Right lobe of liver (tissue), 6 donors: ENCODE data around the gene TLL1. TPM values are rescaled to one million over a fixed set of nuclear protein-coding genes. Genes with fewer than 3 reads are reported as not detected.

Source experiments
- ATAC-seq, 4 donors: fragments of 200-7000 bp; cut with Tn5 transposase; one replicate each; pipeline ENCODE4 v1.9.1; 2020; ENCODE audit warnings: mild to moderate bottlenecking in 4 of 4, moderate library complexity in 4 of 4
- DNase-seq, 3 donors: peaks; one replicate each; pipeline ENCODE4 v3.0.0-alpha.2; 2020
- H3K27ac ChIP-seq, 3 donors: fragments of 200-600 bp; one replicate each; pipeline ENCODE4 v1.8.0; 2022
- H3K27me3 ChIP-seq, 2 donors: fragments of 200-600 bp; one replicate each; pipeline ENCODE4 v1.8.0; 2022
- H3K36me3 ChIP-seq, 4 donors: fragments of 200-600 bp; sonication (generic) in 1 of 4; one replicate each; pipeline versions ENCODE4 v1.5.1 to v1.8.0; 2017 to 2022; ENCODE audit warnings: control low read depth in 1 of 4
- H3K4me1 ChIP-seq, 4 donors: fragments of 200-600 bp; sonication (generic) in 1 of 4; one replicate each; pipeline versions ENCODE4 v1.5.1 to v1.8.0; 2017 to 2022; ENCODE audit warnings: control low read depth in 1 of 4
- H3K4me3 ChIP-seq, 3 donors: fragments of 200-600 bp; one replicate each; pipeline ENCODE4 v1.8.0; 2022
- H3K9me3 ChIP-seq, 4 donors: fragments of 200-600 bp; sonication (generic) in 1 of 4; one replicate each; pipeline versions ENCODE4 v1.5.1 to v1.8.0; 2017 to 2022; ENCODE audit warnings: control low read depth in 1 of 4
- CTCF ChIP-seq, 4 donors: fragments of 200-600 bp in 3 of 4; fragments of 450-650 bp in 1 of 4; IDR thresholded peaks; one replicate each; pipeline versions ENCODE4 v1.5.1 to v1.8.0; 2016 to 2022; ENCODE audit warnings: antibody characterized with exemption in 4 of 4, mild to moderate bottlenecking in 2 of 4
- POLR2A ChIP-seq: fragments of 450-650 bp; IDR thresholded peaks from one replicate; pipeline ENCODE4 v1.6.1; 2017; ENCODE audit warnings: antibody characterized with exemption, mild to moderate bottlenecking
- WGBS: methylation state at CpG from one replicate; pipeline ENCODE4 v1.1.6; 2018; ENCODE audit warnings: low coverage, low lambda C conversion rate; ENCODE audit not compliant: insufficient coverage; ENCODE audit errors: missing lambda C conversion rate; 5-methylcytosine and 5-hydroxymethylcytosine counted together
- intact Hi-C, 2 donors: fragments of 100-400 bp; cut with DNase I; formaldehyde crosslinking; loops; one replicate each; pipeline versions ENCODE4 v1.11.2 to v1.14.1; 2022
- total RNA-seq, 6 experiments: library from RNA; depleted of rRNA in 2 of 6; stranded (reverse); fragments of >200 nt in 2 of 6; fragmentation: NEBNext Ultra II Directional in 3 of 6; extraction: Animal tissue kit (Norgen Biotek cat#: 25700) in 3 of 6; gene quantifications; one replicate each; pipeline versions ENCODE4 v1.1.0 to v1.2.4, GENCODE V29; 2016 to 2023
- donor health status: DM: no; HTN: yes; CAD: no.
- donor health status: DM: no; HTN: no; CAD: no.
- donor health status: DM: no; HTN: no; CAD: no.
- donor health status: DM: no; HTN: yes; CAD: no.
- donor health status: DM: no; HTN: yes; CAD: no.

The TLL1 gene
- total RNA-seq, 6 experiments from 2014 or later: 0.15 to 0.34 (median 0.26) TPM

DNA sequence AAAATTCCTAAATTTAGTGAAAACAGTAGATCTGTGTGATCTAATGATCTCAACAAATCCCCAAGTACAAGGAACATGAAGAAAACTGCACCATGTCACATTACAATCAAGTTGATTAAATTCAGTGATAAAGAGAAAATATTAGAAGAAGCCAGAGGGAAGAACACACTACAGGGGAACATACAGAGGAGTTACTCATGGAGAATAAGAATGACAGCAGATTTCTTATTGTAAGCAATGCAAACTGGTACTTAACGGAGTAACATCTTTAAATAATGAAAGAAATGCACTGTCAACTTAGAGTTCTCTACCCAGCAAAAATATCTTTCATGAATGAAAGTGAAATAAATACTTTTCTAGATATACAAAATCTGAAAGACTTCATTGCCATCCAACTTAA is 21.1 kb downstream of the TLL1 start:
- no peaks in the 10 kb centered on the region for H3K36me3 ChIP-seq
- no peaks in the 10 kb centered on the region for H3K9me3 ChIP-seq
- no peak overlapping the region for H3K27ac ChIP-seq
- no peak for ATAC-seq
- no peaks in the 10 kb centered on the region for H3K4me1 ChIP-seq
- 59% methylated on average over 1 of the region's 1 CpG for WGBS
- H3K4me3 ChIP-seq: no peak overlapping the region
- TF ChIP-seq CTCF (IDR thresholded peaks at IDR 0.05): no peak
- TF ChIP-seq POLR2A: no peak
- intact Hi-C loops: no loop called here
- H3K27me3 ChIP-seq: no peaks in the 10 kb centered on the region
- DNase-seq: no peak

GRCh38 chr4:165905405-165906027 is 32.5 kb downstream of the TLL1 start:
- WGBS: 45% methylated on average over 6 of the region's 6 CpGs
- DNase-seq (no peak), ATAC-seq (no peak)
- no peaks in the 10 kb centered on the region for H3K4me1 ChIP-seq
- no peaks in the 10 kb centered on the region for H3K36me3 ChIP-seq
- H3K4me3 ChIP-seq: no peak overlapping the region
- no peak overlapping the region for H3K27ac ChIP-seq
- TF ChIP-seq POLR2A (no peak), CTCF (IDR thresholded peaks at IDR 0.05) (no peak)
- no peaks in the 10 kb centered on the region for H3K9me3 ChIP-seq
- H3K27me3 ChIP-seq: no peaks in the 10 kb centered on the region
- intact Hi-C loops: no loop called here

DNA sequence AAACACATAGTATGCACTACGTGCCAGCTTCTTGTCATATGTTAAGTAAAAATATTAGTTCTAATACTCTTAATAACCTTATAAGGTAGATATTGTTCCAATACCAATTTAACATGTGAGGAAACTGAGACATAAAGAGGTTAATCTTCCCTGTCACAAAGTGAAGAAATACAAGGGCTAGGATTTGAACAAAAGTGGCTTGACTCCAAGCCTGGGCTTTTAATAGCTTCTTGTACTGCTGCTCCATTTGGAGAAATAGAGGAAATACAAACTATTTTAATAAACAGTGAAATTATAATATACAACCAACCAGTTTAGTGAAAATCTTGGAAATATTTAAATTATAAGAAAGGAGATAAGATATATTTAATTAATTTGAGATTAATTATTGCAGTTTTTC is 33.2 kb downstream of the TLL1 start:
- H3K4me3 ChIP-seq: no peak overlapping the region
- 47% methylated on average over 1 of the region's 1 CpG for WGBS
- DNase-seq (no peak), ATAC-seq (no peak)
- TF ChIP-seq CTCF (IDR thresholded peaks at IDR 0.05) (no peak), POLR2A (no peak)
- H3K27me3 ChIP-seq: no peaks in the 10 kb centered on the region
- H3K9me3 ChIP-seq: no peaks in the 10 kb centered on the region
- no peaks in the 10 kb centered on the region for H3K4me1 ChIP-seq
- H3K27ac ChIP-seq: no peak overlapping the region
- no peaks in the 10 kb centered on the region for H3K36me3 ChIP-seq
- intact Hi-C loops: no loop called here

DNA sequence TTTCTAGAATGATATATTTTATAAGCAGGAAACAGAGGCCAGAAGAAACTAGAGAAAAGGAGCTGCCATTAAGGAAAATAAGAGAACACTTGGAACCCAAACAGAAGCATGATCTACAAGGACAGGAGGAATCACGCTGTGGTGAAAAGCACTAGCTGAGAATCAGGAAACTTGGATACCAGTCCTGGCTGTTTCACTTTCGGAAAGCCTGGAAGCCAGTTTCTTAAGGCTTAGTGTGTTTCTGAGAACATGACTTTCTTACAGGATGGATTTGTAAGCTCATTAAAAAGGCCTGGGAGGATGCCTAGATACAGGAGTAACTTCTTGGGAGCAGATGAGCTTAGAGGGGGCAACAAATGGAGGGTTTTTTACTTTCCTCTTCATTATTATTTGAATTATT is 36.9 kb downstream of the TLL1 start:
- intact Hi-C loops: no loop called here
- ATAC-seq: no peak
- H3K36me3 ChIP-seq: no peaks in the 10 kb centered on the region
- TF ChIP-seq CTCF (IDR thresholded peaks at IDR 0.05) (no peak), POLR2A (no peak)
- H3K4me1 ChIP-seq: no peaks in the 10 kb centered on the region
- DNase-seq: no peak
- H3K9me3 ChIP-seq: no peaks in the 10 kb centered on the region
- no peak overlapping the region for H3K27ac ChIP-seq
- WGBS: 38% methylated on average over 2 of the region's 2 CpGs
- H3K27me3 ChIP-seq: no peaks in the 10 kb centered on the region
- H3K4me3 ChIP-seq: no peak overlapping the region

- no peaks in the 10 kb centered on the region for H3K27me3 ChIP-seq
- TF ChIP-seq POLR2A (no peak), CTCF (IDR thresholded peaks at IDR 0.05) (no peak)
- H3K27ac ChIP-seq: no peak overlapping the region
- ATAC-seq (no peak), DNase-seq (no peak)
- H3K9me3 ChIP-seq: no peaks in the 10 kb centered on the region
- no peak overlapping the region for H3K4me3 ChIP-seq
- no peaks in the 10 kb centered on the region for H3K36me3 ChIP-seq
- intact Hi-C loops: no loop called here
- 26% methylated on average over 3 of the region's 3 CpGs for WGBS
- H3K4me1 ChIP-seq: no peaks in the 10 kb centered on the region
These were observed 42.2 kb downstream of the TLL1 start for GRCh38 chr4:165915215-165915614.
